Ovary (tissue), 3 donors: ENCODE results near the gene PI4KA.

Source experiments
- POLR2A ChIP-seq: fragments of 450-650 bp; IDR thresholded peaks from one replicate; pipeline ENCODE4 v1.6.1; 2017; ENCODE audit warnings: antibody characterized with exemption, mild to moderate bottlenecking, moderate library complexity
- TF ChIP-seq, protein P1 (sequence below), 3 donors: fragments of 450-650 bp in 2 of 3; fragments of 200-600 bp in 1 of 3; IDR thresholded peaks; one replicate each; pipeline versions ENCODE4 v1.5.1 to v1.8.0; 2016 to 2022; ENCODE audit warnings: antibody characterized with exemption in 3 of 3, mild to moderate bottlenecking in 1 of 3
- donor health status: DM: no; HTN: no; CAD: no.

DNA sequence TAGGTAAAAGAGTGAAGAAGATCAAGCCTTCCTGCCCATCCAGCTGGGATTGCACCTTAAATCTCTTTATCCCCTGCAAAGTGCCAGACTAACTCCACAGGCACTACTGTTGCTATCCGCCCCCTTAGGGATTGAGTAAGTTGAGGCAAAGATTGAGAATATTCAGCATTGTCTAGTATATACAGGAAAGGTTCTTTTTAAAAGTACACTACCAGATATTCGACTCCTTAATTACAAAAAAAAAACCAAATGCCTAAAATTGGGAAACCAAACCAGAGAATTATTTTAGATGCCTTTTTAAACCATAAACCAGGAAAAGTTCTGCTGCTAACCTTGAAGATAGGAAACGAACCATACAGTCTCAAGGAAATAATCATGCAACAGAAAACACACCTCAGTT lies 73.2 kb downstream of the PI4KA start:
- TF ChIP-seq, protein P1, sequence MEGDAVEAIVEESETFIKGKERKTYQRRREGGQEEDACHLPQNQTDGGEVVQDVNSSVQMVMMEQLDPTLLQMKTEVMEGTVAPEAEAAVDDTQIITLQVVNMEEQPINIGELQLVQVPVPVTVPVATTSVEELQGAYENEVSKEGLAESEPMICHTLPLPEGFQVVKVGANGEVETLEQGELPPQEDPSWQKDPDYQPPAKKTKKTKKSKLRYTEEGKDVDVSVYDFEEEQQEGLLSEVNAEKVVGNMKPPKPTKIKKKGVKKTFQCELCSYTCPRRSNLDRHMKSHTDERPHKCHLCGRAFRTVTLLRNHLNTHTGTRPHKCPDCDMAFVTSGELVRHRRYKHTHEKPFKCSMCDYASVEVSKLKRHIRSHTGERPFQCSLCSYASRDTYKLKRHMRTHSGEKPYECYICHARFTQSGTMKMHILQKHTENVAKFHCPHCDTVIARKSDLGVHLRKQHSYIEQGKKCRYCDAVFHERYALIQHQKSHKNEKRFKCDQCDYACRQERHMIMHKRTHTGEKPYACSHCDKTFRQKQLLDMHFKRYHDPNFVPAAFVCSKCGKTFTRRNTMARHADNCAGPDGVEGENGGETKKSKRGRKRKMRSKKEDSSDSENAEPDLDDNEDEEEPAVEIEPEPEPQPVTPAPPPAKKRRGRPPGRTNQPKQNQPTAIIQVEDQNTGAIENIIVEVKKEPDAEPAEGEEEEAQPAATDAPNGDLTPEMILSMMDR (IDR thresholded peaks at IDR 0.05): no peak
- no peak for TF ChIP-seq POLR2A
